PFSK-1 (cell line): ENCODE data around the gene OLIG2.

Experiments
- FOXP2 ChIP-seq: optimal IDR thresholded peaks from 2 replicates; pipeline ENCODE3; 2011; ENCODE audit warnings: borderline replicate concordance, control low read depth, inconsistent platforms; ENCODE audit not compliant: insufficient read depth; ENCODE audit errors: extremely low read length, extremely low read depth
- POLR2AphosphoS5 ChIP-seq: IDR thresholded peaks from 2 replicates; pipeline ENCODE4 v1.6.1; 2012; ENCODE audit warnings: low read depth, mild to moderate bottlenecking, control low read depth, low read length, moderate library complexity
- SIN3A ChIP-seq: IDR thresholded peaks from 2 replicates; pipeline ENCODE4 v1.6.1; 2012; ENCODE audit warnings: mild to moderate bottlenecking, low read length, moderate library complexity, borderline replicate concordance; ENCODE audit not compliant: insufficient read depth
- TAF1 ChIP-seq: IDR thresholded peaks from 2 replicates; pipeline ENCODE4 v1.6.1; 2012; ENCODE audit warnings: low read length, control low read depth, borderline replicate concordance; ENCODE audit not compliant: insufficient read depth
- TF ChIP-seq, protein P1 (sequence below), 2 experiments: IDR thresholded peaks; 2 replicates each; pipeline versions ENCODE4 v1.6.1 to v1.8.0; 2011 to 2012; ENCODE audit warnings: low read depth in 2 of 2, low read length in 2 of 2, control low read depth in 1 of 2, inconsistent platforms in 1 of 2, mild to moderate bottlenecking in 1 of 2, moderate library complexity in 1 of 2; ENCODE audit not compliant: insufficient read depth in 1 of 2

- TF ChIP-seq, protein P1, sequence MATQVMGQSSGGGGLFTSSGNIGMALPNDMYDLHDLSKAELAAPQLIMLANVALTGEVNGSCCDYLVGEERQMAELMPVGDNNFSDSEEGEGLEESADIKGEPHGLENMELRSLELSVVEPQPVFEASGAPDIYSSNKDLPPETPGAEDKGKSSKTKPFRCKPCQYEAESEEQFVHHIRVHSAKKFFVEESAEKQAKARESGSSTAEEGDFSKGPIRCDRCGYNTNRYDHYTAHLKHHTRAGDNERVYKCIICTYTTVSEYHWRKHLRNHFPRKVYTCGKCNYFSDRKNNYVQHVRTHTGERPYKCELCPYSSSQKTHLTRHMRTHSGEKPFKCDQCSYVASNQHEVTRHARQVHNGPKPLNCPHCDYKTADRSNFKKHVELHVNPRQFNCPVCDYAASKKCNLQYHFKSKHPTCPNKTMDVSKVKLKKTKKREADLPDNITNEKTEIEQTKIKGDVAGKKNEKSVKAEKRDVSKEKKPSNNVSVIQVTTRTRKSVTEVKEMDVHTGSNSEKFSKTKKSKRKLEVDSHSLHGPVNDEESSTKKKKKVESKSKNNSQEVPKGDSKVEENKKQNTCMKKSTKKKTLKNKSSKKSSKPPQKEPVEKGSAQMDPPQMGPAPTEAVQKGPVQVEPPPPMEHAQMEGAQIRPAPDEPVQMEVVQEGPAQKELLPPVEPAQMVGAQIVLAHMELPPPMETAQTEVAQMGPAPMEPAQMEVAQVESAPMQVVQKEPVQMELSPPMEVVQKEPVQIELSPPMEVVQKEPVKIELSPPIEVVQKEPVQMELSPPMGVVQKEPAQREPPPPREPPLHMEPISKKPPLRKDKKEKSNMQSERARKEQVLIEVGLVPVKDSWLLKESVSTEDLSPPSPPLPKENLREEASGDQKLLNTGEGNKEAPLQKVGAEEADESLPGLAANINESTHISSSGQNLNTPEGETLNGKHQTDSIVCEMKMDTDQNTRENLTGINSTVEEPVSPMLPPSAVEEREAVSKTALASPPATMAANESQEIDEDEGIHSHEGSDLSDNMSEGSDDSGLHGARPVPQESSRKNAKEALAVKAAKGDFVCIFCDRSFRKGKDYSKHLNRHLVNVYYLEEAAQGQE (IDR thresholded peaks at IDR 0.05; ENCODE audit: insufficient read depth in 1 of 2, low read depth in 2 of 2, low read length in 2 of 2), result no peak
- TF ChIP-seq POLR2AphosphoS5, result no peak
- TF ChIP-seq TAF1, result no peak
- no peak for TF ChIP-seq SIN3A
- no peak for TF ChIP-seq FOXP2
Measured at GRCh38 chr21:32990666-32991065, 35.1 kb upstream of the OLIG2 start.
